CD4-positive, alpha-beta T cell (primary cell): Measurements from ENCODE around the gene TPCN1. TPM values are rescaled to one million over a fixed set of nuclear protein-coding genes. Genes with fewer than 3 reads are reported as not detected.

Experiments
- ATAC-seq: fragments of 200-7000 bp; cut with Tn5 transposase; one replicate; pipeline ENCODE4 v1.10.0; 2022; ENCODE audit warnings: mild to moderate bottlenecking; ENCODE audit not compliant: poor library complexity
- CTCF ChIA-PET: fragments of 350-600 bp; sonication (Branson Sonifier 250); formaldehyde crosslinking; loops from one replicate; lab custom pipeline; 2021; ENCODE audit warnings: antibody characterized with exemption, inconsistent platforms; lab: Charles Lee
- POLR2A ChIA-PET: fragments of 350-600 bp; sonication (Branson Sonifier 250); formaldehyde crosslinking; loops from one replicate; lab custom pipeline; 2021; ENCODE audit warnings: antibody characterized with exemption, inconsistent platforms; lab: Charles Lee
- DNase-seq, 14 experiments: peaks; one replicate each; pipeline ENCODE4 v3.0.0-alpha.2; 2013 to 2020; ENCODE audit warnings: mixed read lengths in 2 of 14
- H3K27ac ChIP-seq, 2 donors: one replicate each; pipeline versions ENCODE4 v1.5.1 to v1.7.0; 2013; ENCODE audit warnings: low read length in 2 of 2, low read depth in 1 of 2, mild to moderate bottlenecking in 1 of 2
- H3K27me3 ChIP-seq, 2 experiments: 1 replicate in 1 of 2; 2 replicates in 1 of 2; pipeline versions ENCODE4 v1.6.1 to v1.7.0; 2013; ENCODE audit warnings: low read length in 2 of 2, control low read depth in 1 of 2, mild to moderate bottlenecking in 1 of 2, moderate library complexity in 1 of 2; ENCODE audit not compliant: insufficient read depth in 2 of 2, control insufficient read depth in 1 of 2
- H3K36me3 ChIP-seq: one replicate; pipeline ENCODE4 v1.6.1; 2013; ENCODE audit warnings: low read length, control low read depth; ENCODE audit not compliant: insufficient read depth
- H3K4me1 ChIP-seq: one replicate; pipeline ENCODE4 v1.6.1; 2013; ENCODE audit warnings: low read length, control low read depth; ENCODE audit not compliant: insufficient read depth
- H3K4me3 ChIP-seq: one replicate; pipeline ENCODE4 v1.5.1; 2013; ENCODE audit warnings: mild to moderate bottlenecking, low read length, moderate library complexity
- H3K9me3 ChIP-seq, 2 experiments: 1 replicate in 1 of 2; 2 replicates in 1 of 2; pipeline versions ENCODE4 v1.6.1 to v1.7.0; 2013; ENCODE audit warnings: low read length in 2 of 2, mild to moderate bottlenecking in 2 of 2, control low read depth in 1 of 2, moderate library complexity in 1 of 2; ENCODE audit not compliant: control insufficient read depth in 1 of 2, insufficient read depth in 1 of 2
- H3K27ac Mint-ChIP-seq: one replicate; pipeline ENCODE4 v1.8.0; 2020; ENCODE audit warnings: mixed read lengths
- H3K27me3 Mint-ChIP-seq: one replicate; pipeline ENCODE4 v1.8.0; 2021; ENCODE audit warnings: mixed read lengths
- H3K36me3 Mint-ChIP-seq: one replicate; pipeline ENCODE4 v1.8.0; 2021; ENCODE audit warnings: low read depth, mixed read lengths
- H3K4me1 Mint-ChIP-seq: one replicate; pipeline ENCODE4 v1.8.0; 2021; ENCODE audit warnings: low read depth, mixed read lengths
- H3K4me3 Mint-ChIP-seq: one replicate; pipeline ENCODE4 v1.8.0; 2020; ENCODE audit warnings: mild to moderate bottlenecking, mixed read lengths
- H3K9me3 Mint-ChIP-seq: one replicate; pipeline ENCODE4 v1.8.0; 2020; ENCODE audit warnings: mixed read lengths
- intact Hi-C, 2 experiments: fragments of 100-400 bp; cut with DNase I in 1 of 2; cut with micrococcal nuclease in 1 of 2; formaldehyde crosslinking; loops; one replicate each; pipeline versions ENCODE4 v1.15.1 to v1.9.0; 2023 to 2025; cut with DNase I, micrococcal nuclease
- total RNA-seq, 174 experiments: library from RNA in 2 of 174; stranded (reverse) in 2 of 174; gene quantifications; one replicate each; pipeline ENCODE4 v1.2.3 and lab custom pipeline; 2021 to 2026
- TF ChIP-seq, protein P1 (sequence below): fragments of 200-600 bp; IDR thresholded peaks from one replicate; pipeline ENCODE4 v1.8.0; 2022; ENCODE audit warnings: antibody characterized with exemption, mild to moderate bottlenecking

The TPCN1 gene
- total RNA-seq, 2 experiments from 2014 or later, result 52.4 to 59.7 TPM

DNA sequence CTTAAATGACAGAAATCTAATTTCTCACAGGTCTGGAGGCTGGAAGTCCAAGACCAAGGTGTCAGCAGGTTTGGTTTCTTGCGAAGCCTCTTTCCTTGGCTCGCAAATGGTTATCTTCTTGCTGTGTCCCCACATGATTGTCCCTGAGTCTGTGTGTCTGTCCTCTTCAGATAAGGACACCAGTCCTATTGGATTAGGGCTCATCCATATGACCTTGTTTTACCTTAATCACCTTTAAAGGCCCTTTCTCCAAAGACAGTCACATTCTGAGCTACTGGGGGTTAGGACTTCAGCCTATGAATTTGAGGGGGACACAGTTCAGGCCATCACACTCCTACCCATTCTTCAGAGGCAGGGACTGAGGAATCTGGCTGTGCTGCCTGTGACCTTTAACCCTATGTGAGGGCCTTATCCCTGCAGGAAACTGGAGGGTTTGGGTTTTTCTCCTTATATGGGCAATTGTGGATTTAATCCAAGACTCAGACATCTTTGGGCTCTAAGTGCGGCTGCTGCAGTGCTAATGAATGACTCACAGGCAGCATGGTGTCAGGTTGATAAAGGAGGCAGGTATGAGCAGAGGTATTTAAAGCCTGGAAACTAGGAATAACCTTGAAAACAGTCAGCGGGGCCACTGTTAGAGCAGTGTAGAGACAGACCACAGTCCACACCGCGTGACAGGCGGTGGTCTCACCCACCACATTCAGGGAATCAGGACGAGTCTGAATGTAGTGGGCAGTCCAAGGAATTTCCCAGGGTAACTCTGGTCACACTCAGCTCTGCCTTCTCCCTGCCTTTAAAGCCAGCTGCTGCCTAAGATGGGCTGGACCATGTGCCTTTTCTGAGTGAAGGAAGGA is 10.2 kb downstream of the TPCN1 start:
- CTCF ChIA-PET, result no interaction called here
- peaks cover 62% of the 10 kb centered on the region for H3K36me3 ChIP-seq
- DNase-seq (no peak), ATAC-seq (no peak)
- Mint-ChIP-seq H3K27me3 (no peaks in the 10 kb centered on the region), H3K4me3 (peak overlapping the region; percentile 11), H3K36me3 (peaks cover 69% of the 10 kb centered on the region), H3K9me3 (no peaks in the 10 kb centered on the region), H3K27ac (no peak overlapping the region), H3K4me1 (peaks cover 59% of the 10 kb centered on the region)
- POLR2A ChIA-PET, result interaction anchor here (0.7 to 2.4 kb wide), 2 partner anchors 9 to 10 kb away, joined by 4 to 27 read pairs; partner anchors contain the start of gene TPCN1
- no peaks in the 10 kb centered on the region for H3K9me3 ChIP-seq
- H3K27me3 ChIP-seq, result no peaks in the 10 kb centered on the region
- peaks cover 69% of the 10 kb centered on the region for H3K4me1 ChIP-seq
- intact Hi-C loops, result loop anchor here (2.0 to 5.0 kb wide), 2 partner anchors 34 to 47 kb away; partner anchors contain the start of genes DDX54 (in 1 of the 2) and RITA1 (in 1 of the 2)
- H3K27ac ChIP-seq, result no peak overlapping the region
- no peak overlapping the region for H3K4me3 ChIP-seq
- TF ChIP-seq, protein P1, sequence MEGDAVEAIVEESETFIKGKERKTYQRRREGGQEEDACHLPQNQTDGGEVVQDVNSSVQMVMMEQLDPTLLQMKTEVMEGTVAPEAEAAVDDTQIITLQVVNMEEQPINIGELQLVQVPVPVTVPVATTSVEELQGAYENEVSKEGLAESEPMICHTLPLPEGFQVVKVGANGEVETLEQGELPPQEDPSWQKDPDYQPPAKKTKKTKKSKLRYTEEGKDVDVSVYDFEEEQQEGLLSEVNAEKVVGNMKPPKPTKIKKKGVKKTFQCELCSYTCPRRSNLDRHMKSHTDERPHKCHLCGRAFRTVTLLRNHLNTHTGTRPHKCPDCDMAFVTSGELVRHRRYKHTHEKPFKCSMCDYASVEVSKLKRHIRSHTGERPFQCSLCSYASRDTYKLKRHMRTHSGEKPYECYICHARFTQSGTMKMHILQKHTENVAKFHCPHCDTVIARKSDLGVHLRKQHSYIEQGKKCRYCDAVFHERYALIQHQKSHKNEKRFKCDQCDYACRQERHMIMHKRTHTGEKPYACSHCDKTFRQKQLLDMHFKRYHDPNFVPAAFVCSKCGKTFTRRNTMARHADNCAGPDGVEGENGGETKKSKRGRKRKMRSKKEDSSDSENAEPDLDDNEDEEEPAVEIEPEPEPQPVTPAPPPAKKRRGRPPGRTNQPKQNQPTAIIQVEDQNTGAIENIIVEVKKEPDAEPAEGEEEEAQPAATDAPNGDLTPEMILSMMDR, result no peak

- intact Hi-C loops, result loop anchor here (2.0 to 5.0 kb wide), 2 partner anchors 35 to 47 kb away; partner anchors contain the start of genes DDX54 (in 1 of the 2) and RITA1 (in 1 of the 2)
- Histone ChIP-seq H3K27me3 (no peaks in the 10 kb centered on the region), H3K4me3 (peak overlapping the region; percentile 39), H3K9me3 (no peaks in the 10 kb centered on the region), H3K36me3 (peaks cover 55% of the 10 kb centered on the region), H3K4me1 (peaks cover 68% of the 10 kb centered on the region), H3K27ac (peak overlapping the region in 1 of 2 donors; percentile 46)
- no peaks in the 10 kb centered on the region for H3K27me3 Mint-ChIP-seq
- TF ChIP-seq, protein P1, result no peak
- H3K4me3 Mint-ChIP-seq, result peak overlapping the region; percentile 93
- POLR2A ChIA-PET, result interaction anchor here (0.9 to 2.4 kb wide), 6 partner anchors 9 to 103 kb away, joined by 3 to 27 read pairs (median 3); partner anchors contain the start of genes SLC8B1 and TPCN1
- no peak for ATAC-seq
- no peak for DNase-seq
- H3K27ac Mint-ChIP-seq, result no peak overlapping the region
- peaks cover 72% of the 10 kb centered on the region for H3K36me3 Mint-ChIP-seq
- H3K9me3 Mint-ChIP-seq, result no peaks in the 10 kb centered on the region
- CTCF ChIA-PET, result interaction anchor here (0.7 to 1.3 kb wide), 4 partner anchors 10 to 58 kb away, joined by 3 to 17 read pairs (median 6); partner anchors contain the start of gene TPCN1
- peaks cover 63% of the 10 kb centered on the region for H3K4me1 Mint-ChIP-seq
Measured at GRCh38 chr12:113232089-113232839, 11.0 kb downstream of the TPCN1 start.
